Ectodermal cell (in vitro differentiated cells): ENCODE results near the gene OTUD3.
"Not testable (repeated sequence)": the region's sequence is repeated elsewhere in the genome, so short reads cannot be mapped to it uniquely, and the experiment has no call there.

Experiments
- H3K27ac ChIP-seq: 2 replicates; pipeline ENCODE4 v1.7.0; 2013; ENCODE audit warnings: mild to moderate bottlenecking, low read depth, low read length; ENCODE audit not compliant: insufficient read depth, poor library complexity, severe bottlenecking
- H3K27me3 ChIP-seq: 2 replicates; pipeline ENCODE4 v1.7.0; 2013; ENCODE audit warnings: mild to moderate bottlenecking, low read length; ENCODE audit not compliant: insufficient read depth, control insufficient read depth, poor library complexity, severe bottlenecking
- H3K36me3 ChIP-seq: one replicate; pipeline ENCODE4 v1.7.0; 2013; ENCODE audit warnings: low read length; ENCODE audit not compliant: control insufficient read depth, insufficient read depth
- H3K4me1 ChIP-seq: one replicate; pipeline ENCODE4 v1.7.0; 2013; ENCODE audit warnings: low read length; ENCODE audit not compliant: control insufficient read depth, insufficient read depth
- H3K4me3 ChIP-seq: 2 replicates; pipeline ENCODE4 v1.7.0; 2013; ENCODE audit warnings: low read depth, low read length, control low read depth; ENCODE audit not compliant: insufficient read depth
- H3K9me3 ChIP-seq: 2 replicates; pipeline ENCODE4 v1.7.0; 2013; ENCODE audit warnings: mild to moderate bottlenecking, low read length, moderate library complexity; ENCODE audit not compliant: control insufficient read depth
- WGBS, 2 experiments: methylation state at CpG; one replicate each; pipeline ENCODE4 v1.1.7; 2013; ENCODE audit warnings: missing lambda C conversion rate in 2 of 2; 5-methylcytosine and 5-hydroxymethylcytosine counted together

Gene OTUD3

DNA sequence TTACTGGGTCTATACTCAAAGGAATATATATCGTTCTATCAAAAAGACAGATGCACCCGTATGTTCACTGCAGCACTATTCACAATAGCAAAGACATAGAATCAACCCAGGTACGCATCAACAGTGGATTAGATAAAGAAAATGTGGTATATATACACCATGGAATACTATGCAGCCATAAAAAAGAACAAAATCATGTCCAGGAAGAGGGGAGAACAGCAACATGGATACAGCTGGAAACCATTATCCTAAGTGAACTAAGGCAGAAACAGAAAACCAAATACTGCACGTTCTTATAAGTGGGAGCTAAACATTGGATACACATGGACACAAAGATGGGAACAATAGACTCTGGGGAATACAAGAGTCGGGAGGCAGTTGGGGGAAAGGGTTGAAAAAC is 1.4 kb upstream of the OTUD3 start:
- H3K4me3 ChIP-seq, H3K27ac ChIP-seq, H3K9me3 ChIP-seq, H3K36me3 ChIP-seq, H3K27me3 ChIP-seq, H3K4me1 ChIP-seq: not testable (repeated sequence)
- 77 to 86% methylated on average over 4 to 5 of the region's 5 CpGs for WGBS, 2 experiments

DNA sequence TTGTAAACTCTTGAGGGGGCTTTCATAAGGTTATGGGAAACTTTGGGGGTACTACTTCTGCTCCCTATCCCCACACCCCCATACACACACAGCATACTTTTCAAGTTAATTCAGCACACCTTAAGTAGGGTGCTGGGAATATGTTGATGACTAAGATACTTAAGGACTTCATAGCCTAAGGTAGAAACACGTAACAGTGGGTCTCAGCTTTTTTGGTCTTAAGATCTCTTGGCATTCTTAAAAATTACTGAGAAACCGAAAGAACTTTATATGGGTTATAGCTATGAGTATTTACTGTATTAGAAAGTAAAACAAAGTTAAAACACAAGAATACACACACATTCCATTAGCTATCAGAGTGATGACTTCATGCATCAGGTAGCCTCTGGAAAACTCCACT is 2.1 kb downstream of the OTUD3 start:
- H3K27me3 ChIP-seq, result no peaks in the 10 kb centered on the region
- no peaks in the 10 kb centered on the region for H3K4me1 ChIP-seq
- no peak overlapping the region for H3K27ac ChIP-seq
- H3K9me3 ChIP-seq, result no peaks in the 10 kb centered on the region
- WGBS, 2 experiments, result 100% methylated on average over 1 of the region's 2 CpGs
- H3K4me3 ChIP-seq, result no peak overlapping the region
- no peaks in the 10 kb centered on the region for H3K36me3 ChIP-seq

DNA sequence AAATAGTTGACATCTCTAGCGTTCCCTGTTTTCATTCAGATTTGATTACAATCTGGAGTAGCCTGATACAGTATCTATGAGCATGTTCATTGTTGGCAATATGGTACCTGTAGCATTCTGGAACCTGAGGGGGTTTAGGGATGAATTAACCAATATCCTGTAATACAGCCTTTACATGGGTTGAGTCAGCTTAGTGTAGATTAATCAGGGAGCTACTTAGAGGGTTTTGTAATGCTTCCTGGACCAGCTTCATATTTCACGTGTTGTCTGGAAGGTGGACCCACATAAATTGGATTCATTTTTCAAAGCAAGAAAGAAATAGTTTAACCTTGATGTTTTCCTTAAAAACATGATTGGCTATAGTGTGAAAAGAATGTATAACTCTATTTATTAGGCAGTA is 3.6 kb downstream of the OTUD3 start:
- H3K4me3 ChIP-seq, result no peak overlapping the region
- H3K27me3 ChIP-seq, result no peaks in the 10 kb centered on the region
- peaks cover 4% of the 10 kb centered on the region for H3K36me3 ChIP-seq
- no peaks in the 10 kb centered on the region for H3K4me1 ChIP-seq
- H3K9me3 ChIP-seq, result no peaks in the 10 kb centered on the region
- no peak overlapping the region for H3K27ac ChIP-seq
- WGBS, 2 experiments, result 91 to 98% methylated on average over 2 of the region's 2 CpGs

DNA sequence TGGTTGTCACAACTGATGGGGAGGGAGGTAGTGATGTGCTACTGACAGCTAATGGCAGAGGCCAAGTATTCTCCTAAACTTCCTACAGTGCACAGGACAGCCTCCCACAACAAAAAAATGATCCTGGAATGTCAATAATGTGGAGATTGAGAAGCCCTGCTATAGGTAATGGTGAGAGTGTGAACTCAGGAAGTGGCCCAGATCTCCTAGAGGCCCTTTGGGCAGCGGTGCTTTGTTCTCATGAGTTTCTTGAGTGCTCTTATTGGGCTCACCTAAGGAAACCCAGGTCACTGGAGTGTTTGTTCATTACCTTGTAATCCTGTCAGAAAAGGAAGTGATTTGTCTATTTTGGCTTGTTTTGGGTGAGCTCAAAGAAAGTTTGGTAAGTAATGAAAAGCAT is 5.9 kb downstream of the OTUD3 start:
- Histone ChIP-seq H3K36me3 (peaks cover 21% of the 10 kb centered on the region), H3K9me3 (no peaks in the 10 kb centered on the region), H3K4me3 (no peak overlapping the region), H3K4me1 (no peaks in the 10 kb centered on the region), H3K27ac (no peak overlapping the region), H3K27me3 (no peaks in the 10 kb centered on the region)
- 92 to 98% methylated on average over 1 of the region's 1 CpG for WGBS, 2 experiments

DNA sequence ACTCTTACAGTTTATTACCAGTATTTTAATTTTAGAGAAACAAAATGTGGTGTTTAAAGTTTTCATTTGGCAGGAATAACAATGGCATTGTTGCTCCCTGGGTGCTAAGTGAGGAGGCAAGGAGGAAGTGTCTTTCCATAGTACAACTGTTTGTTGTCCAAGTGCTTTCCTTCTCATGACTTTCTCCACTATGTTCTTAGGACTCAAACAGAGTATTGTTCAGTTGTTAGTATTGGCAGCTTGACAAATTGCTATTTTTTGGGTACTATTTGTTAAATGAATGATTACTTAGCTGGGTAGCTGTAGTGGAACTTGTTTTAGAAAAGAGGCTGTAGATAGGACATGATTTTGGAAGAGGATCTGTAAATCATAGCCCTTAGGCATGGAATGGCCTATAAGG is 7.5 kb downstream of the OTUD3 start:
- H3K27me3 ChIP-seq, result no peaks in the 10 kb centered on the region
- no peaks in the 10 kb centered on the region for H3K9me3 ChIP-seq
- H3K36me3 ChIP-seq, result peaks cover 36% of the 10 kb centered on the region
- H3K27ac ChIP-seq, result no peak overlapping the region
- H3K4me3 ChIP-seq, result no peak overlapping the region
- H3K4me1 ChIP-seq, result no peaks in the 10 kb centered on the region

DNA sequence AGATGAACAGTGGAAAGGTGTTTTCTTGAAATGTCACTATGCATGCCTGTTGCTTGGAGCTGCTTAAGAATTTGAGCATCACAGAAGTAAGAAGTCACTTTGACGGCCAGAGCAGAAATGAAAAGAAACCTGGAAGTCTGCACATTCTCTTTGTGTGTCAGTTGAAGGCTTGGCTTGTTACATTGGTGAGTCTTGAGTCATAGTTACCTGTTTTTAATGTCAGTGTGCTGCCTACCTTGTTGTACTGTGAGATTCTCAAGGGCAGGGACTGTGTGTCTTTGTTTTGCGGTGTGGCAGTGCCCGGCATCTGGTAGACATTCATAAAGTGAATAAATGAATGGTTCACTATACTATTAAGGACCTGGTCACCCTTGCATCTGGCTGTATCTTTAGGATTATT is 9.9 kb downstream of the OTUD3 start:
- Histone ChIP-seq H3K4me3 (no peak overlapping the region), H3K9me3 (no peaks in the 10 kb centered on the region), H3K27ac (no peak overlapping the region), H3K4me1 (no peaks in the 10 kb centered on the region), H3K27me3 (no peaks in the 10 kb centered on the region), H3K36me3 (peaks cover 46% of the 10 kb centered on the region)
- WGBS, 2 experiments, result 88 to 89% methylated on average over 3 of the region's 3 CpGs

DNA sequence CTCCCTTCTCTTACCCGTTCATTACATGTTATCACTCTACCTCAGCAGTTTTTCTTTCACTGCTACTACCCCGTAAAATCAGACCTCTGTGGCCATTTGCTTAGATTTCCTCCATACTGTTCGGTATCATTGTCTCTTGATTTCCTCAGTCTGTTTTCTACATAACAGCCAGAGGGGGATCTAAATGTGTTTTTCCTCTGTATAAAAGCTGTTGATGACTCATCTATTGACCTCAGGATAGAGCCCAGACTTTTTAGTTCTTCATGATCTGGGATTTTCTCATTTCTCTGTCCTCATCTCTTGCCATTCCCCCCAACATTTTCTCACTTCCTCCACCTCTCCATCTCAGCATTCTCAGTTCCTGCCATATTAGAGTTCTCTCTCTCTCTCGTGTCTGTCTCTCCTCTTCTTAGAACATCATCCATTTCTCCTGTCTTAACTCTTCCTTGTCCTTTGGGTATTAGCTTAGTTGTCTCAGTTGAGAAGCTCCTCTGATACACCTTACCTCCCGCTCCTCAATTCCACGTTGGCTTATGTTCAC is 10.5 kb downstream of the OTUD3 start:
- no peaks in the 10 kb centered on the region for H3K27me3 ChIP-seq
- H3K27ac ChIP-seq, result no peak overlapping the region
- H3K36me3 ChIP-seq, result peaks cover 51% of the 10 kb centered on the region
- 95 to 96% methylated on average over 6 of the region's 6 CpGs for WGBS, 2 experiments
- H3K4me1 ChIP-seq, result no peaks in the 10 kb centered on the region
- no peak overlapping the region for H3K4me3 ChIP-seq
- no peaks in the 10 kb centered on the region for H3K9me3 ChIP-seq

DNA sequence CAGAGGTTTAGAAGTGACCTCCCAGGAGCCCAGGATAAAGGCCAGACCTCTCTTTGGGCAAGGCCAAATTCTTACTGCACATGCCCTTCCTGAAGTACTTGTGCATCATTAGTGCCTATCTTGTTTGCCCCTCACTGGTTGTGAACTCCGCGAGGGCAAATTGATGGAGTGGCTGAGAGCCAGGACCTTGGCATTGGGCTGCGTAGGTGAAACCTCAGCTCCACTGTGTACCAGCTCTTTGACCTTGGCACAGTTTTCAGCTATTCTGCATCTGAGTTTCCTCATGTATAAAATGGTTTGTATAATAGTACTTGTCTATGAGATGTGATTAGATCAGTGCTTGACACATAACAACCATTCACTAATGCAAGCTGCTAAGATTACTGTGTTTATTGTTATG is 11.5 kb downstream of the OTUD3 start:
- Histone ChIP-seq H3K27me3 (no peaks in the 10 kb centered on the region), H3K9me3 (no peaks in the 10 kb centered on the region), H3K27ac (no peak overlapping the region), H3K4me1 (no peaks in the 10 kb centered on the region), H3K4me3 (no peak overlapping the region), H3K36me3 (peaks cover 51% of the 10 kb centered on the region)
- WGBS, 2 experiments, result 95 to 96% methylated on average over 3 of the region's 3 CpGs

DNA sequence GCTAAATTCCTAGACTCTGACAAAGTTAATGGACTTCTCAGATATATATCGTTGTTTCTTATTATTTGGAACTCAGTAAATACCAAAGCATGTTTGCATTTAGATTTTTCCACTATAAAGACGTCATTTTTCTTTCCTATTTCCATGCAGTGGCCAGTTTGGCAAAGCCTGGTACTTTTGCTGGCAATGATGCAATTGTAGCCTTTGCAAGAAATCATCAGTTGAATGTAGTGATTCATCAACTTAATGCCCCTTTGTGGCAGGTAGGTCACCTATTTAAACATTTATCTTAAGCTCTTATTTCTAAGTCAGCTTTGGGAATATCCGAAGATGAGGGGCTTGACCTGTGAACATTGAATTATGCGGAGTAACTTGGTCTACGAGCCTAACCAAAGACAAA is 12.0 kb downstream of the OTUD3 start:
- Histone ChIP-seq H3K4me3 (no peak overlapping the region), H3K27me3 (no peaks in the 10 kb centered on the region), H3K9me3 (no peaks in the 10 kb centered on the region), H3K27ac (no peak overlapping the region), H3K36me3 (peaks cover 51% of the 10 kb centered on the region), H3K4me1 (no peaks in the 10 kb centered on the region)
- WGBS, 2 experiments, result 98 to 99% methylated on average over 5 of the region's 5 CpGs

DNA sequence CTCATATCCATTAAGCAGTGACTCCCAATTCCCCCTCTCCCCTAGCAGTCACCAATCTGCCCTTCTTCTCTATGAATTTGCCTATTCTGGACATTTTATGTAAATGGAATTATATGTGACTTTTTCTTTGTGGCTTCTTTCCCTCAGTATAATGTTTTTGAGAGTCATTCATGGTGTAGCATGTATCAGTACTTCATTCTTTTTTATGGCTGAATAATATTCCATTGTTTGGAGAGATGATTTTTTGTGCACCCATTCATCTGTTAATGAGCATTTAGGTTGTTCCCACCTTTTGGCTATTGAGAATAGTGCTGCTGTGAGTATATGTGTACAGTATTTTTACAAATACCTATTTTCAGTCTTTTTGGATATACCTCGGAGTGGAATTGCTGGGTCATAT is 19.5 kb downstream of the OTUD3 start:
- peaks cover 18% of the 10 kb centered on the region for H3K36me3 ChIP-seq
- no peak overlapping the region for H3K4me3 ChIP-seq
- no peaks in the 10 kb centered on the region for H3K4me1 ChIP-seq
- H3K27ac ChIP-seq, result no peak overlapping the region
- no peaks in the 10 kb centered on the region for H3K9me3 ChIP-seq
- H3K27me3 ChIP-seq, result no peaks in the 10 kb centered on the region
- 89 to 100% methylated on average over 1 of the region's 1 CpG for WGBS, 2 experiments

DNA sequence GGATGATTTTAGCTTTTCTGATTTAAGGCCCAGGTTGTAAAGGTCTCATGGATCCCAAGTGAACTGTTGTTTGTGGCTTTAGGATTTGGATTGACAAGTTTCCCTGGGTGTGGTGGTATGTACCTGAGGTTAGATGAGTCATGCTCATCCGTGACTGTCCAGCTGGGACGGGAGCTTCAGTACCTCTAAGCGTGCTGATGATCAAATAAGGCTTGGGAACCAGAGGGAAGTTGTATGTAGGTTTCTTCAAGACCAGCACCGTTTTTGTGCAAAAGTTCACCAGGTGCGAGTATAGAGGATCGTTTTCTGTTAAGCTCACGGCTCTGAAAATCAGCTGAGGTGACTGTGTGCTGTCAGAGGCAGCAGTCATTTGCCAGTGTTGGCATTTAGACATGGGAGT is 21.4 kb downstream of the OTUD3 start:
- Histone ChIP-seq H3K4me1 (no peaks in the 10 kb centered on the region), H3K27ac (no peak overlapping the region), H3K4me3 (no peak overlapping the region), H3K27me3 (no peaks in the 10 kb centered on the region), H3K36me3 (peaks cover 25% of the 10 kb centered on the region), H3K9me3 (no peaks in the 10 kb centered on the region)
- 93 to 97% methylated on average over 7 of the region's 7 CpGs for WGBS, 2 experiments
